Motor neuron (in vitro differentiated cells): ENCODE results near the gene SLC38A8. TPM values are rescaled to one million over a fixed set of nuclear protein-coding genes. Genes with fewer than 3 reads are reported as not detected.

Experiments
- ATAC-seq, 8 experiments: fragments of 200-7000 bp; cut with Tn5 transposase; replicated peaks in 6 of 8; 2 replicates each; pipeline ENCODE4 v1.8.0; 2021; ENCODE audit warnings: mild to moderate bottlenecking in 8 of 8, moderate library complexity in 8 of 8
- H3K27ac ChIP-seq, 2 donors: fragments of 250-450 bp; sonication (Bioruptor Pico); 2 replicates each; pipeline ENCODE4 v1.9.0; 2021; ENCODE audit warnings: antibody characterized with exemption in 2 of 2, mild to moderate bottlenecking in 2 of 2, moderate library complexity in 1 of 2
- H3K4me1 ChIP-seq, 2 donors: fragments of 250-450 bp; sonication (Bioruptor Pico); replicated peaks in 1 of 2; 2 replicates each; pipeline ENCODE4 v1.6.1; 2021; ENCODE audit warnings: antibody characterized with exemption in 2 of 2, mild to moderate bottlenecking in 2 of 2, moderate library complexity in 1 of 2
- H3K4me3 ChIP-seq, 5 donors: fragments of 250-450 bp; sonication (Bioruptor Pico); 2 replicates each; pipeline ENCODE4 v1.9.0; 2021; ENCODE audit warnings: antibody characterized with exemption in 5 of 5, mild to moderate bottlenecking in 5 of 5, moderate library complexity in 4 of 5
- WGBS, 10 experiments: fragments of 450-650 bp; shearing (Covaris generic); methylation state at CpG; one replicate each; pipeline ENCODE4 v1.0.0; 2022; 5-methylcytosine and 5-hydroxymethylcytosine counted together
- in situ Hi-C, 9 experiments: fragments of 400-800 bp; cut with MboI; loops; one replicate each; pipeline ENCODE4 v1.15.0; 2021; ENCODE audit warnings: low sequenced_read_pairs in 9 of 9, low pct_unique_long_range_greater_than_20kb in 2 of 9; ENCODE audit not compliant: unreplicated experiment in 9 of 9
- total RNA-seq, 8 experiments: library from RNA; unstranded; fragments of 300-600 nt; gene quantifications; 2 replicates each; pipeline versions ENCODE4 v1.2.3 to v1.2.4, GENCODE V29; 2022

SLC38A8 gene
- total RNA-seq, 8 experiments from 2014 or later, result 0.27 to 1.9 (median 1.5) TPM; not detected in 4

DNA sequence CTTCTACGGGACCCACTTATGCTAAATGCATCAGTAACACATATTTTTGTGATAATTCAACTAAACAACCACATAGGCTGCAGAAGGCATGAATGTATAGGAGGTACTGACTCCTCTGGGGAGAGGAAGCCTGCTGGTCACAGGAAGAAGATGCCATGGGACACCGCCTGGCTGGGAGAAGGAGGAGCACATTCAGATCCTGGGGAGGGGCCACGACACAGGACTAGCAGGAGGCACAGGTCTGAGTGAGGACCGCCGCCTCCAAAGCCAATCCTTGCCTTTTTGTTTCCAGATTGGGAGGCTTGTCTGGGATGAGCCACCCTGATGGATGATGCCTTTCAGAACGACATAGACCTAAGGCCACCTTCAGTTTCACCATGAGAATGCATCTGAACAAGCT is 39.5 kb upstream of the SLC38A8 start:
- WGBS, 10 experiments, result 60 to 100% (median 85%) methylated on average over 1 to 5 of the region's 6 CpGs; no CpG with 5 or more reads in 3 of the 10 experiments
- Histone ChIP-seq H3K4me1 (no peaks in the 10 kb centered on the region), H3K4me3 (no peak overlapping the region), H3K27ac (no peak overlapping the region)
- in situ Hi-C loops, result loop anchor here in 3 of 9 experiments (10.0 to 25.0 kb wide), 3 partner anchors 83 to 405 kb away; no protein-coding TSS in a partner anchor
- ATAC-seq, result no peak

DNA sequence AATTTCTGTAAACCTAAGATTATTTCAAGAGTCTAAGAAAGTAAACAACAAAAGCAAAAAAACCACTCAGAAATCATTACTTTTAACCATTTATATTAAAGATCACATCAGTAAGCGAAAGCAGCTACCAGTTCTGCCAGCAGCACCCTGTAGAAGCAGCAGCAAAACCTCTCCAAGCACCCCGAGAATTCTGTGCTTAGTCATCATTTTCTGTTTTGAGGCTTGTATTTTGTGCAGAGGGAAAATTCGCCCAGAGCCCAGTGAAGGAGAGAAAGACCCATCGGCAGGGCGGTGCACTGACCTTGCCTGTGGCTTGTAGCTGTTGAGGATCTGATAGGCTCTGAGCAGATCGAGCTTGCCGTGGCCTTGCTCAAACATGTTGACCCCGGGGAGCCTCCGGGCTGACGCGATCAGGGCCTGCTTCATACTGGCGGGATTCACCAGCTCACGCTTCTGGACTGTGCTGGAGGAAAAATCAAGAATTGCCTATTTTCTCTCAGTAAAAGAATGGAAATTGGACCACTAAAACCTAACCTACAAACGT is 38.9 kb upstream of the SLC38A8 start:
- no peak overlapping the region for H3K4me3 ChIP-seq
- H3K4me1 ChIP-seq, result no peaks in the 10 kb centered on the region
- in situ Hi-C loops, result loop anchor here in 3 of 9 experiments (10.0 to 25.0 kb wide), 3 partner anchors 83 to 406 kb away; no protein-coding TSS in a partner anchor
- ATAC-seq, result no peak
- H3K27ac ChIP-seq, result no peak overlapping the region
- 80 to 100% (median 86%) methylated on average over 1 to 12 of the region's 14 CpGs; no CpG with 5 or more reads in 2 of the 10 experiments for WGBS, 10 experiments

DNA sequence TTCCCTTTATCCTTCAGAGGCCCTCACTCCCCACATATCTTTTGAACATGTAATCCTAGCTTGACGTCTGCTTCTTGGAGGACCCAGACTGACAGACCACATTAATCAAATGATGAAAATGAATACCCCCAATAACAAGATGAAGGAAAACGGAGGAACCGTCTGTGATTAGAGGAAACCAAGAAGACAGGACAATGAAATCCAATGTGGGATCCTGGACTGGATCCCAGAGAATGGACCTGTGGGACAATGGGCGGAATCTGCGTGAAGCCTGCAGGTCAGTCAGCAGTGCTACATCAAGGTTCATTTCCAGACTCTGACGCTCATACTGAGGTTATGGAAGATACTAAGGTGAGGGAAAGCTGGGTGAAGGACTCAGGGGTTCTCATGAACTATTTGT is 38.2 kb upstream of the SLC38A8 start:
- WGBS, 10 experiments, result 0 to 96% (median 88%) methylated on average over 1 to 6 of the region's 6 CpGs
- Histone ChIP-seq H3K4me3 (no peak overlapping the region), H3K4me1 (no peaks in the 10 kb centered on the region), H3K27ac (no peak overlapping the region)
- ATAC-seq, result no peak
- in situ Hi-C loops, result loop anchor here in 3 of 9 experiments (10.0 to 25.0 kb wide), 3 partner anchors 84 to 406 kb away; no protein-coding TSS in a partner anchor

DNA sequence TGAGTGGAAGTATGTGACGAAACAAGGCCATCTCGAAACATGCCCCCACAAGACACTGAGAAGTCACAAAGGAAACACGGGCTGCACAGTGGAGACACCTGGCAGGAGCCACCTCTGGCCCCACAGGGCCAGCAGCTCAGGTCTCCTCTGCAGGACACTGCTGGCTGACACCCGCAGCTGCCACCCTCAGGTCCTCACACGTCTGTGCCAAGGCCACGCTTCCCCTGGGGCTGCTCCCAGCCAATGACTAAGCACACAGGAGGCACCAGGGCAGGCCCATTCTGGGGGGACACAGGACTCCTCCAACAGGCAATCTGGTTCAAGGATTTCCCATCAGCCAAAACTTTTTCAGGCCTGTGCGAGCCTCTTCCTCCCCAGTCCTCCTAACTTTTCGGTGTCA is 37.8 kb upstream of the SLC38A8 start:
- WGBS, 10 experiments, result 78 to 100% (median 93%) methylated on average over 2 to 7 of the region's 8 CpGs; no CpG with 5 or more reads in 3 of the 10 experiments
- Histone ChIP-seq H3K4me3 (no peak overlapping the region), H3K4me1 (no peaks in the 10 kb centered on the region), H3K27ac (no peak overlapping the region)
- ATAC-seq, result no peak
- in situ Hi-C loops, result loop anchor here in 3 of 9 experiments (10.0 to 25.0 kb wide), 3 partner anchors 84 to 407 kb away; no protein-coding TSS in a partner anchor

DNA sequence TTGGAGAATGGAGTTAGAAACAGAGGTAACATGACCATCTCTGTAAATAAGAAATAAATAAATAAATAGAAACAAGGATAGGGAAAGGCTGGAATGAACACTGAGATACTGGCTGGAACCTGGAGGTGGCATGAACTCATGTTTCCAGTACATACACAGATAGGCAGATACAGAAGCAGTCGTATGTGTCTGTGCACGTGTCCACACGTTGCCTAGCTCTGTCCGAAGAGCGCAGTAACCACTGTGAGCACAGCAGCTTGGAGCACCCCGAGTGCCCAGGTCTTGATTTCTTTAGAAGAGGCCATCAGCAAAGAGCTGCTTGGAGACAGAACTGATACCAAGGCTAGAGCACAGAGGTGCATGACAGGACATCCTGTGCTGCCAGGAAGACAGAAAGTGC is 37.1 kb upstream of the SLC38A8 start:
- 81 to 100% (median 100%) methylated on average over 1 to 4 of the region's 6 CpGs; no CpG with 5 or more reads in 6 of the 10 experiments for WGBS, 10 experiments
- no peak for ATAC-seq
- Histone ChIP-seq H3K27ac (no peak overlapping the region), H3K4me3 (no peak overlapping the region), H3K4me1 (no peaks in the 10 kb centered on the region)
- in situ Hi-C loops, result loop anchor here in 3 of 9 experiments (10.0 to 25.0 kb wide), 3 partner anchors 85 to 408 kb away; no protein-coding TSS in a partner anchor

DNA sequence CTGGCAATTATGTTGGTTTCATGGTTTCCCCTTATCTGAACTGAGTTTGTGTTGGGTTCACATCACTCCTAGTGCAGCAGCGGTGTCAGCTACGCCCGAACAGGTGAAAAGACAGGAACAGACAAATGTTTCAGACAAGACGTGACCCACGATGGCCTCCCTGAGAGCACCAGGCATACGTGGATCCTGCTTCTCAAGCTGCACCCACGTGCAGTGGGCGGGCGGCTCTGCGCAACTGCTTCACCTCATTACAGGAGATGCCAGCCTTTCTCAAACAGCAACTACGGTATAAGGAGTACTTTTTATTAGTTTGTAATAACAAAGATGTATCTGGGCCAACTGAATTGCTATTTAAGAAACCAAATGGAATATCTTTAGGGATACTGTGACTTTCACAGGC is 32.8 kb upstream of the SLC38A8 start:
- Histone ChIP-seq H3K27ac (no peak overlapping the region), H3K4me3 (no peak overlapping the region), H3K4me1 (no peaks in the 10 kb centered on the region)
- in situ Hi-C loops, result loop anchor here in 1 of 9 experiments (25.0 kb wide), 1 partner anchor 412 kb away; no protein-coding TSS in a partner anchor
- 88 to 100% (median 97%) methylated on average over 1 to 7 of the region's 11 CpGs; no CpG with 5 or more reads in 2 of the 10 experiments for WGBS, 10 experiments
- ATAC-seq, result no peak

DNA sequence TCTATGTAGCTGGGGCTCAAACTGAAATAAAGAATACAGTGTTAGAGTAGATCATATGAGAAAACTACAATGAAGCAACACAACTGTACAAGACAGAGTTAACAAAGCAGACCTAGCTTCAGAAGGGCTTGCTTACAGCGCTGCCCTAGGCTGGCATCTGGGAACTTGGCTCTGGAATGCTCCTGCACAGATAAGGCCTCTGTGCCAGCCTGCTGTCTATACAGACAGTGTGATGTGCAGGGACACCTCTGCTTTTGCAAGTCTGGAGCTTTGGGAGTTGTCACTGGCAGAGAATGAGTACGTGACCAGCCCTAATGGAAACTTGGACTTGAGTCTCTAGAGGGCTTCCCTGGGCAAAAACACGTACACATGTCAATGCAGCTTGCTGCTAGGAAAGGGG is 32.1 kb upstream of the SLC38A8 start:
- 100% methylated on average over 1 of the region's 3 CpGs; no CpG with 5 or more reads in 7 of the 10 experiments for WGBS, 10 experiments
- in situ Hi-C loops, result loop anchor here in 4 of 9 experiments (25.0 kb wide), 2 partner anchors 112 to 413 kb away; partner anchors contain the start of genes NECAB2 (in 3 of the 4) and OSGIN1 (in 3 of the 4)

DNA sequence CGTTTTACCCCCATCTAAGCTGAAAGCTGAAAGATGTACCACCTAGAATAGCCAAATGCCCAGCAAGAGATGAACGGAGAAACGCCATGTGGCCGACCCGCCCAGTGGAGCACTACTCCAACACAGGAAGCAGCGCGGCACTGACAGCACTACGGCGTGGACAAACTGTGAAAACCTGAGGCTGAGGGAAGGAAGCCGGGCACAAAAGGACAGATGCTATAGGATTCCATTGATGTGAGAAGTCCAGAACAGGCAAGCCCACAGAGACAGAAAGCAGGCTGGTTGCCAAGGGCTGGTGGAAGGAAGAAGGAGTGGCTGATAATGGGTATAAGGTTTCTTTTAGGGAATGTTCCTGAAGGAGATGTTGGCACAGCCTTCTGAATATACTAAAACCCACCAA is 29.4 kb upstream of the SLC38A8 start:
- no peaks in the 10 kb centered on the region for H3K4me1 ChIP-seq
- no peak overlapping the region for H3K27ac ChIP-seq
- WGBS, 10 experiments, result 83 to 100% (median 94%) methylated on average over 1 to 9 of the region's 10 CpGs; no CpG with 5 or more reads in 2 of the 10 experiments
- in situ Hi-C loops, result loop anchor here in 3 of 9 experiments (25.0 kb wide), 1 partner anchor 110 kb away; the partner anchor contains the start of genes NECAB2 (in 3 of the 3) and OSGIN1 (in 3 of the 3)
- no peak overlapping the region for H3K4me3 ChIP-seq
- no peak for ATAC-seq

More for the DNA sequence above, 32.1 kb upstream of the SLC38A8 start:
- H3K4me1 ChIP-seq, result no peaks in the 10 kb centered on the region
- no peak overlapping the region for H3K4me3 ChIP-seq
- no peak overlapping the region for H3K27ac ChIP-seq
- no peak for ATAC-seq

DNA sequence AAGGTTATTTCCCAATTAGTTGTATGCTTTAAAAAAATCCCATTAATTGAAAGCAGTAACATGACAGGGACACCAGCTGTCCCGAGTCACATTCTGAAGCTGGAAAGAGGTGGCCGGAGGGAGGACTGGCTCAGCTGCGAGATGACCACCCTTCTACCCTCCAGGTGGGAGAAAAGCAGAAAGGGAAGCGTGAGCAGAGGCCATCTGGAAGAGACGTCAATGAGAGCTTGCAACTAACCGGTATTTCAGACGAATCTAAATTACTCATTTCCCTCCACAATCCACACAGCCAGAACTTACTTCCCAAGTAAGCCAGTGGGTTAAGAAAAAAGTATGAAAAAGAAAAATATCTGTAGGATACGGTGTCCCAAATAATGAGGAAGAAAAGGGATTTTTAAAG is 28.5 kb upstream of the SLC38A8 start:
- in situ Hi-C loops, result loop anchor here in 3 of 9 experiments (25.0 kb wide), 1 partner anchor 109 kb away; the partner anchor contains the start of genes NECAB2 (in 3 of the 3) and OSGIN1 (in 3 of the 3)

DNA sequence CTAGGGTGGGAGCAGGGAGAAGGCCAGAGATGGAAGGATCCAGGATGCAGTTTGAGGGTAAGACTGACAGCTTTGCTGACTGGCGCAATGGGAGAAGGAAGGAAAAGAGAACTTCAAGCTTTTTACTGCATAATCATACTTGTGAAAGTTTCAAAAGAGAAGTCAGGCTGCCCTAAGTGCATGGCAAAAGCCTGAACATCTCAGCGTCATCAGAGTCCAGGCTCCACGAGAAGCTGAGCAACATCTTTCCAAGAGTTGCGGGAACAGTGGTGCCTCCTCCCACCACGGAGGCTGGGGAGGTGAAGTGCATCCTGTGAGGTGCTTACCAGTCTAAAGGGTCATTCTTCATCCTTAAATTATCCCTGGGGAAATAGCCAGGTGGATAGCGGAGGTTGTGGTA is 26.9 kb upstream of the SLC38A8 start:
- Histone ChIP-seq H3K4me3 (no peak overlapping the region), H3K27ac (no peak overlapping the region), H3K4me1 (no peaks in the 10 kb centered on the region)
- WGBS, 10 experiments, result 67 to 100% (median 98%) methylated on average over 1 to 5 of the region's 6 CpGs; no CpG with 5 or more reads in 1 of the 10 experiments
- ATAC-seq, result no peak
- in situ Hi-C loops, result loop anchor here (10.0 to 25.0 kb wide), 3 partner anchors 105 to 115 kb away; partner anchors contain the start of genes NECAB2 (in 8 of the 9) and OSGIN1 (in 4 of the 9)

More for the DNA sequence above, 28.5 kb upstream of the SLC38A8 start:
- ATAC-seq, result no peak
- WGBS, 10 experiments, result 70 to 100% (median 92%) methylated on average over 1 to 8 of the region's 8 CpGs
- H3K27ac ChIP-seq, result no peak overlapping the region
- no peaks in the 10 kb centered on the region for H3K4me1 ChIP-seq
- H3K4me3 ChIP-seq, result no peak overlapping the region

DNA sequence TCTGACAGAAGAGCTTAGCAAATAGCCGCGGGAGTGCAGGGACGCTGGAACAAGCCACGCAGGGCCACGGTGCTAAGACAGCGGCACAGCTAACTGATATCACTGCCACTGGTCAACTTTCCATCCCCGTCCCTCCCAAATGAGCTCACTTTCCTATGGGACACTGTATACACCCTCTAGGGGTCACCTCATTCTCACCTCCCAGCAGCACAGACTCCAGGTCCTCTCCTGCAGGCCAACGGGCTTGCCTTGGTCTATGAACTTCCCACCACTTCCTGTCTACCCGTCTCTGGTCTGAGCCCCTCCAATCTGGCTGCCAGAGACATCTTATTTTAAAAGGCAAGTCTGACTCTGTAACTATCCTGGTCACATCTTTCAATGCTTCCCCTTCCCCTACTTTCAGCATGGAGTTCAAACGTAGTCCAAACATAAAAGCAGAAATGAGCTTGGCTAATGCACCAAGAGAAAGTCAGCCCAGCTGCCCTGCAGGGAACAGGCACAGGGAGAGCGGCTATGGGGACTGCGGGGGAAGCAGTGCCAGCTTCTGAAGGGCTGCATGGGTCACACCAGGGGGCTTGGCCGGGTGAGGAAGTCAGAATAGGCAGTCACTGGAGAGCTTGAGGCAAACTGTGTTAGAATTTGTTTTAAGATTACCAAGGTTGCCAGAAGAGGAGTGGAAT is 26.3 kb upstream of the SLC38A8 start:
- in situ Hi-C loops, result loop anchor here (10.0 to 25.0 kb wide), 3 partner anchors 104 to 114 kb away; partner anchors contain the start of genes NECAB2 (in 8 of the 9) and OSGIN1 (in 4 of the 9)
- no peak overlapping the region for H3K27ac ChIP-seq
- WGBS, 10 experiments, result 40 to 100% (median 88%) methylated on average over 1 to 7 of the region's 13 CpGs; no CpG with 5 or more reads in 2 of the 10 experiments
- H3K4me1 ChIP-seq, result no peaks in the 10 kb centered on the region
- H3K4me3 ChIP-seq, result no peak overlapping the region
- no peak for ATAC-seq

DNA sequence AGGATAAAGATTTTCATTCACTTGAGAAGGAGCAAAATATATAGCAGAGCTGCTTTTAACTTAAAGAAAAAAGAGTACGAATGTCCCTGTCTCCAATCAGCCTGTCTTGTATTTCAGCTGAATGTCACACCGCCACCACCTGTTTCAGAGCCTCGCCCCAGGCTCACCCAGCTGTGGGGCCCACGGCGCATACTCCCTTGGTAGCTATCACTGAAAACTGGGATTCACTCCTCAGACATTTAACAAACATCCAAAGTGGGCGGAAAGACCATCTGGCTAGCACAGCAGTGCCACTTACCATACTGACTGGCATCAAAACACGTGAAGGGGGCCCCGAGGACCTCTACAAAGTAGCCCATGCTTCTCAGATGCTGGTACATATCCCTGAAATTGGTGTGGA is 25.4 kb upstream of the SLC38A8 start:
- no peak overlapping the region for H3K27ac ChIP-seq
- no peak overlapping the region for H3K4me3 ChIP-seq
- H3K4me1 ChIP-seq, result no peaks in the 10 kb centered on the region
- in situ Hi-C loops, result loop anchor here (10.0 to 25.0 kb wide), 3 partner anchors 103 to 113 kb away; partner anchors contain the start of genes NECAB2 (in 8 of the 9) and OSGIN1 (in 4 of the 9)
- ATAC-seq, result no peak
- WGBS, 10 experiments, result 86 to 100% (median 93%) methylated on average over 1 to 4 of the region's 8 CpGs; no CpG with 5 or more reads in 3 of the 10 experiments
